Ectodermal cell (in vitro differentiated cells): Measurements from ENCODE around the gene FGD4.
"Not testable (repeated sequence)": the region's sequence is repeated elsewhere in the genome, so short reads cannot be mapped to it uniquely, and the experiment has no call there.

Experiments
- H3K27ac ChIP-seq: 2 replicates; pipeline ENCODE4 v1.7.0; 2013; ENCODE audit warnings: mild to moderate bottlenecking, low read depth, low read length; ENCODE audit not compliant: insufficient read depth, poor library complexity, severe bottlenecking
- H3K27me3 ChIP-seq: 2 replicates; pipeline ENCODE4 v1.7.0; 2013; ENCODE audit warnings: mild to moderate bottlenecking, low read length; ENCODE audit not compliant: insufficient read depth, control insufficient read depth, poor library complexity, severe bottlenecking
- H3K36me3 ChIP-seq: one replicate; pipeline ENCODE4 v1.7.0; 2013; ENCODE audit warnings: low read length; ENCODE audit not compliant: control insufficient read depth, insufficient read depth
- H3K4me1 ChIP-seq: one replicate; pipeline ENCODE4 v1.7.0; 2013; ENCODE audit warnings: low read length; ENCODE audit not compliant: control insufficient read depth, insufficient read depth
- H3K4me3 ChIP-seq: 2 replicates; pipeline ENCODE4 v1.7.0; 2013; ENCODE audit warnings: low read depth, low read length, control low read depth; ENCODE audit not compliant: insufficient read depth
- H3K9me3 ChIP-seq: 2 replicates; pipeline ENCODE4 v1.7.0; 2013; ENCODE audit warnings: mild to moderate bottlenecking, low read length, moderate library complexity; ENCODE audit not compliant: control insufficient read depth
- WGBS, 2 experiments: methylation state at CpG; one replicate each; pipeline ENCODE4 v1.1.7; 2013; ENCODE audit warnings: missing lambda C conversion rate in 2 of 2; 5-methylcytosine and 5-hydroxymethylcytosine counted together

The FGD4 gene

DNA sequence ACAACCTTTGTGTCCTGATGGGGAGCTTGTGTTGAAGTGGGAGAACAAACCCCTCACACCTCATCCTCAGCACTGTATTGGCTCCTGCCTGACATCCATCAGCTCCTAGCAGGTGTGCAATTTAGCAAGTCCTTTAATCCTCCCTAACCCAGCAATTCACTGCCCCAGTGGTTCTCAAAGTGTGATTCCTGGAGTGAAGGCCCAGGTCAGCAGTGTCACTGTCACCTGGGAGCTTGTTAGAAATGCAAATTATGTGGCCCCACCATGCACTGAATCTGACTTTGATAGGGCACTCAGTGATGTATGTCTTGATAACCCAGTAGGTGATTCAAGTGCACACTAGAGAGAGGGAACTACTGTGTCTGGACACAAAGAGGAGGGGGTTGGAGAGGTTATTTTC, 133.6 kb downstream of the FGD4 start:
- Histone ChIP-seq H3K4me3 (no peak overlapping the region), H3K36me3 (no peaks in the 10 kb centered on the region), H3K27me3 (no peaks in the 10 kb centered on the region), H3K4me1 (peaks cover 18% of the 10 kb centered on the region), H3K9me3 (no peaks in the 10 kb centered on the region), H3K27ac (no peak overlapping the region)

DNA sequence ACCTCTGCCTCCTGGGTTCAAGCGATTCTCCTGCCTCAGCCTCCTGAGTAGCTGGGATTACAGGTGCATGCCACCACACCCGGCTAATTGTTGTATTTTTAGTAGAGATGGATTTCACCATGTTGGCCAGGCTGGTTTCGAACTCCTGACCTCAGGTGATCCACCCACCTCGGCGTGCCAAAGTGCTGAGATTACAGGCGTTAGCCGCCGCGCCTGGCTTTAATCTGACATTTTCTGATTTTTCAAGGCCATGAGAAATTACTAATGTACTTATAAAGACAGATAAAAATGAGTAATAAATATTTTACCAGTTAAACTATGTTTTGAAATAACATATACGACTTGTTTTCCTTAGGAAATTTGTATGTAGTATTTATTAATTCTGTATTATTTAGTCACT, 134.1 kb downstream of the FGD4 start:
- H3K4me1 ChIP-seq, result peaks cover 18% of the 10 kb centered on the region
- H3K27ac ChIP-seq, H3K36me3 ChIP-seq, H3K27me3 ChIP-seq, H3K4me3 ChIP-seq, H3K9me3 ChIP-seq: not testable (repeated sequence)
- 91 to 95% methylated on average over 9 to 10 of the region's 10 CpGs for WGBS, 2 experiments

DNA sequence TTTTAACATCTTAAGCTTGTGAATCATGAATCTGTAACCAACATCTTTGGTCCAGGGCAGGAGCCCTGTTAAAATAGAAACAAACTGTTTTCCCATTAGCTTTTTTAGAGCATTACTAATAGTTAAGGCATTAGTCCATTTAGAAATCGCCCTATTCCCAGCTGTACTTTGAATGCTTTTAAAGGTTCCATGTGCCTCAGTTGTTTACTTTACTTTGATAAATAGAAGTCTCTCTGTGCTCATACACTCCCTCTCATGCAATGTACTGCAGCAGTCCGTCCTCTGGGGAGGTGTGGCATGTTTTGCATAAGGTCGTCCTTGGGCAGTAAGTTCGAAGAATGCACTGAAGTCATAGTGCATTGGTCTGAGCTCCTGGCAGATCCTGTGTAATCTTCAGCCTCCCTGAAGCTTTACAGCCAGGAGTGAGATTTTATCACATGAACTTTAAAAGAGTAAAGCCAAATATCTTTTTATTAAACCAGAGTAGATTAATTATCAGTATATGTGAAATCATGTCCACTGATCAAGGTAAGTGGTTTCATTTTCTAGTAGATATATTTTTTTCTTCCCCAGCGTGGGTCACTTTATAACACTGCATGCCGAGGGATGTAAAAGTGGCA, 134.7 kb downstream of the FGD4 start:
- H3K27ac ChIP-seq, result no peak overlapping the region
- no peaks in the 10 kb centered on the region for H3K27me3 ChIP-seq
- 60 to 65% methylated on average over 6 of the region's 6 CpGs for WGBS, 2 experiments
- H3K4me3 ChIP-seq, result no peak overlapping the region
- no peaks in the 10 kb centered on the region for H3K36me3 ChIP-seq
- H3K4me1 ChIP-seq, result peaks cover 18% of the 10 kb centered on the region
- no peaks in the 10 kb centered on the region for H3K9me3 ChIP-seq

DNA sequence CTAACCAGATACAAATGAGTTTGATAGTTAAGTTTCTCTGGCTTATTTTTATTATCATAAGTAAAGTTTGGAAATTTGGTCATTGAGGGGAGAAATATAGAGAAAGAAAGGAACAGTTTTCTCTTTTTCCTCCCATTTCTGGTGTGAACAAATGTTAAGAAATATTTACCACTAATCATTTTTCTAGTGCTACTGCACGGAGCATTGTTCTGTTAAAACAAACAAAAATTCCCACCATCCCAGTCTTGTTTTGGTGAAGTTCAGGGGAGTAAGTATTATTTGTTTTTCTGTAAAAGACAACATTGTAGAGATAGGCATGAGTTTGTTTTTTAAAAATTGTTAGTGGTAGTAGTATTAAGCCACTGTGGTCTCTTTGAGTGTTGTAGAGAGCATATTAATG, 135.3 kb downstream of the FGD4 start:
- Histone ChIP-seq H3K36me3 (no peaks in the 10 kb centered on the region), H3K4me3 (no peak overlapping the region), H3K27ac (no peak overlapping the region), H3K4me1 (peaks cover 18% of the 10 kb centered on the region), H3K9me3 (no peaks in the 10 kb centered on the region), H3K27me3 (no peaks in the 10 kb centered on the region)
- WGBS, 2 experiments, result 100% methylated on average over 1 of the region's 1 CpG; no CpG with 5 or more reads in 1 of the 2 experiments

DNA sequence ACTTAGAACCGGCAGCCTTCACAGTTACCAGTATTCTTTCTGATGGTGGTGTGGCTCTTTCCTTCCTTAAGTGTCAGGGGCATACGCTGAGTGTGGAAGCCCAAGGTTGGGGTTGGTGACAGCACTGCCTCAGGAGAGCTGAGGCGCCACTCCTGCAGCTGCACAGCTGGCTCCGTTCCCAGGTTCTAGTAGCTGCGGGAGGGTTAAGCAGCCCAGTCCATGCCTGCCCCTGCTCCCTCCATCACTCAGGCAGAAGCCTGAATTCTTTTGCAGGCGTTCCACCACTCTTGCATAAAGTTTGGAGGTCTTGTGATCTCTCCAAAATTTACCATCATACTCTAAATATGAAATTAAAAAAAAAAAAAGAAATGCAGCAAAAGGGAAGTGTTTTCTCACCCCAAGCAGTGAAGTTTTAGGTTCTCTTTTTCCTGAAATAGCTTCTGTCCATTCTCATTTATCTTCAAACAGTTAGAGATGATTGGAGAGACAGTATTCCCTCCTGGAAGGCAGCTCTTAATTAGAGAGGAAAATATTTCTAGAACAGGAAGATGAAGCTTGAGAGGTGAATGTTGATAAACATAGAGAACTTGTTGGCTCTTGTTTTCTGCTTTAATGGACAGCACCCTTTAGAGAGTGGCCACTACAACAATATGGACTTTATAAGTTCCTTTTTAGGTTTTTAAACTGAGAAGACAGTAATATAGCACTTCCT, 136.1 kb downstream of the FGD4 start:
- Histone ChIP-seq H3K36me3 (no peaks in the 10 kb centered on the region), H3K27me3 (no peaks in the 10 kb centered on the region), H3K27ac (no peak overlapping the region), H3K4me1 (peaks cover 18% of the 10 kb centered on the region), H3K9me3 (no peaks in the 10 kb centered on the region), H3K4me3 (no peak overlapping the region)
- WGBS, 2 experiments, result 39 to 44% methylated on average over 5 to 6 of the region's 6 CpGs

DNA sequence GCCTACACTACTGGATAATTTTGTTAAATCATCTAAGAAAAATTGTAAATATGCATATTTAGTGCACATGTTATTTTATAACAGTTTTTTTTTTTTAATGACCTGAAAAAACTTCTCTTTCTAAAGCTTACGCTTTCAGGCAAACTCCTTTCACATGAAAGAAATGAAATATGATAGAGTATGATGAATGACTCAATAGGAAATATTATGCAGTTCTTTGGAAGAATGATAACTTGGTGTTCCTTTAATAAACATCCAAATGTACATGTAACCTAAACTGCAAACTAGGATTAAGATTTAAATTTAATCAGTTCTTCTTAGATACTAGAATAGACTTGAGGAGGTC, 136.6 kb downstream of the FGD4 start:
- Histone ChIP-seq H3K27ac (no peak overlapping the region), H3K4me1 (peaks cover 18% of the 10 kb centered on the region)

DNA sequence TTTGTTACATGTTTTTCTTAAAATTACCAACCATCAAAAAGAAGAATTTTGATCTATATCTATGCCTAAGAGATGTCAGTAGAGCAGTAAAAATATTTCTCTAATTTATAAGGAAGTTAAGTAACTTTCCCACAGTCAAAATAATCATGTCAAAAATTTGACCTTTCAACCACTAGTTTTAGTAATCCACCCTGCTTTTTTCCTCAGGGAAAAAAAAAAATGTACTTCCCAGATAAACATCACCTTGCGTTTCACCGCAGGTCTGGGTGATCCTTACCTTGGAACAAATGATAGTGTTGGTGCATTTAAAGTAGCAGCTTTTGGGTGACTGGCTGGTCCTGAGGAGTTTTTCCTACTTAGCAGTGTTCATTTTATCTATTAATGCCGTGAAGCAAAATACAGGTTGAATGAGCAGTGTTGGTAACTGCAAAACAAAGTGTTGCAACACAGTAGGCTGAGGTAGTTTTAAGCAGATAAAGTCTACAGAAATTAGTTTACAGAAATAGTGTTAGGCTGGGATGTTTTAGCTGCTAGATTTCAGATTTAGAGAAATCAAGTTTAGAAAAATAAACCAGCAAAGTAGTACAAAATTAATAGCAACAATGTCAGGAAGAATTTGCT, 142.5 kb downstream of the FGD4 start:
- Histone ChIP-seq H3K27ac (no peak overlapping the region), H3K36me3 (no peaks in the 10 kb centered on the region), H3K4me1 (no peaks in the 10 kb centered on the region), H3K27me3 (no peaks in the 10 kb centered on the region), H3K9me3 (no peaks in the 10 kb centered on the region), H3K4me3 (no peak overlapping the region)
- WGBS, 2 experiments, result 90 to 92% methylated on average over 3 of the region's 3 CpGs

More for the DNA sequence above, 136.6 kb downstream of the FGD4 start:
- Histone ChIP-seq H3K4me3 (no peak overlapping the region), H3K36me3 (no peaks in the 10 kb centered on the region), H3K27me3 (no peaks in the 10 kb centered on the region), H3K9me3 (no peaks in the 10 kb centered on the region)
- 80% methylated on average over 1 of the region's 1 CpG; no CpG with 5 or more reads in 1 of the 2 experiments for whole genome bisulfite sequencing, 2 experiments

DNA sequence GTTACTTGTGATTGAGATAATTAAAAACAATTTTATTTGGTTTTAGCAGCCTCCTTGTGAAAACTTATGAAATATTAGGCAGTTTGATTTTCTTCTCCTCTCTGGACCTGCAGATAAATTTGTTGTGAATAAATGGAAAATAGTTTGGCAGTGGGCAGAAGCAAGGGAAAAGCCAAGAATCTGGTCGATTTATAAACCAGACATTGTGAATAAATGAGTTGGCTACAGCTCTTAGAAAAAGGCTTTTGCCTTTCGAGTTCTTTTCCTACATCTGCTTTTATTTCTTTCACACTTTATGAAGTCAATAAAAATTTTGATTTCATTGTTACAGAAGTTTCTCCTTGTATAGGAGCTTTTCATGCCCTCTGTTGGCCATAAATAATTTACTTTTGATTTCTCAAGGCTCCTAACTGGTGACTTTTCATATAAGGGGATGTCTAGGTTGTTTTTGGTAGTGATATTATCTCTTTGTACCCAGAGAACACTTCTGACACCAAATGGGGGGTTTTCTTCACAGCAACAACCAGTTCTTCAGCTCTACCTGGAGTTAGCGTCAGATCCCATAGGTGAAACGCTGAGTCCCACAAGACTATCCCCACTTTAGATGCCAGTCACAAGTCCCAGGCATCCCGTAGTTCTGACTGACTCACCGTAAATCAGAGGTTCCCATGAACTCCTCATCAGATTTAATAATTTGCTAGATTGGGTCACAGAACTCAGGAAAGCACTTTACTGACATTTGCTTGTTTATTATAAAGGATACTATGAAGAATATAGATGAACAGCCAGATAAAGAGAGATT, 143.3 kb downstream of the FGD4 start:
- H3K27me3 ChIP-seq, result no peaks in the 10 kb centered on the region
- no peaks in the 10 kb centered on the region for H3K36me3 ChIP-seq
- WGBS, 2 experiments, result 96 to 97% methylated on average over 5 to 6 of the region's 6 CpGs
- no peaks in the 10 kb centered on the region for H3K9me3 ChIP-seq
- H3K4me1 ChIP-seq, result no peaks in the 10 kb centered on the region
- no peak overlapping the region for H3K27ac ChIP-seq
- no peak overlapping the region for H3K4me3 ChIP-seq

DNA sequence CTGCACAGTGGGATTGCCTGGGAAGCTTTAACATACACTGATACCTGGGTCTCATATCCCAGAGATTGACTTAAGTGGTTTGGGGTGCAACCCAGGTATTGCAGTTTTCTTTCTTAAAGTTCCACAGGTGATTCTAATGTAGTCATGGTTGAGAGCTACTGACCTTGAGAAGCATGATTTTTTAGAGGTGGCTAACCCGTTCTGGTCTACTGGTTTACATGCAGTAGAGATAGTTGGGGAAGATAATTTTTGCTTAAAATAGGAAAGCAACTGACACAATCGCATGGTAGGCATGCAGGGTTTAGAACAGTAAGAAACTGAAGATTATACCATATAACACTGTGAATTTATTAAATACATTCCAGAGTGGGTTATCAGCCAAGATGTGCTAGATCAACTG, 145.5 kb downstream of the FGD4 start:
- Histone ChIP-seq H3K4me1 (peaks cover 12% of the 10 kb centered on the region), H3K9me3 (no peaks in the 10 kb centered on the region), H3K36me3 (no peaks in the 10 kb centered on the region), H3K4me3 (no peak overlapping the region), H3K27me3 (no peaks in the 10 kb centered on the region), H3K27ac (no peak overlapping the region)
- WGBS, 2 experiments, result 97 to 100% methylated on average over 2 of the region's 2 CpGs

DNA sequence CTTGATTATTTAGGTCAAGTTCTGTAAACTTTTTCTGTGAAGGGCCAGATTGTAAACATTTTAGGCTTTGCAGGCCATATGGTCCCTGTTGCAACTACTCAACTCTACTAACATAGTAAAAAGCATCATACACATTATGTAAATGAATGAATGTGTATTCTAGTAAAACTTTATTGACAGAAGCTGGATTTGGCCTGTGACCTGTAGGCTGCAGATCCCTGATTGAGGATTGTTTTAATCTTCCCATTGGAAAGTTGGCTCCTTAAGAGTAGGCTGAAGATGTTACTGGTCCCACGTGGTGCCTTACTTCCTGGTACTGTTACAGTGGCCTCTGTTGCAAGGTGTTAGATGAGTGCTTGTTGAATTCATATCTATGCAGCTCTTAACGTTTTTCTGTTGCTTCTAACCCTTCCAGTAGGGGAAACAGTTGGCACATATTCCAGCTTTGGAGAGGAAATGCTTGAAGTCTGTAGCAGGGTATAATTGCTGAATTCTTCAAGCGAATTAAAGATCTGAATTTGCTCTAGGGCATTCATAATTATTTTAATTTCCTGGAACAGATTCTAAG, 146.1 kb downstream of the FGD4 start:
- H3K36me3 ChIP-seq, result no peaks in the 10 kb centered on the region
- 56 to 68% methylated on average over 2 to 3 of the region's 3 CpGs for WGBS, 2 experiments

More for the DNA sequence above, 146.1 kb downstream of the FGD4 start:
- H3K4me1 ChIP-seq, result peaks cover 12% of the 10 kb centered on the region
- H3K27ac ChIP-seq, result no peak overlapping the region
- no peaks in the 10 kb centered on the region for H3K9me3 ChIP-seq
- no peaks in the 10 kb centered on the region for H3K27me3 ChIP-seq
- H3K4me3 ChIP-seq, result no peak overlapping the region
